Spleen (tissue), 7 donors: Measurements from ENCODE around the gene DHCR7.

ENCODE experiments used
- POLR2AphosphoS5 ChIP-seq, 3 donors: sonication (generic); formaldehyde crosslinking; IDR thresholded peaks; one replicate each; pipeline ENCODE4 v1.5.1; 2017; ENCODE audit warnings: antibody characterized with exemption in 3 of 3
- TF ChIP-seq, protein P1 (sequence below), 11 experiments: fragments of 200-600 bp in 7 of 11; fragments of 450-650 bp in 4 of 11; sonication (generic) in 4 of 11; IDR thresholded peaks in 8 of 11; conservative IDR thresholded peaks in 3 of 11; 1 replicate in 7 of 11; 2 replicates in 4 of 11; pipeline versions ENCODE4 v1.4.0 to v1.8.0; 2016 to 2021; ENCODE audit warnings: antibody characterized with exemption in 11 of 11, inconsistent platforms in 4 of 11, mild to moderate bottlenecking in 1 of 11
- donor health status: DM: no; HTN: no; CAD: no; lungs with moderate emphysema.
- donor health status: DM: no; HTN: no; CAD: no.
- donor health status: DM: no; HTN: no; CAD: no.

- no peak for TF ChIP-seq POLR2AphosphoS5 (IDR thresholded peaks at IDR 0.05)
- TF ChIP-seq, protein P1, sequence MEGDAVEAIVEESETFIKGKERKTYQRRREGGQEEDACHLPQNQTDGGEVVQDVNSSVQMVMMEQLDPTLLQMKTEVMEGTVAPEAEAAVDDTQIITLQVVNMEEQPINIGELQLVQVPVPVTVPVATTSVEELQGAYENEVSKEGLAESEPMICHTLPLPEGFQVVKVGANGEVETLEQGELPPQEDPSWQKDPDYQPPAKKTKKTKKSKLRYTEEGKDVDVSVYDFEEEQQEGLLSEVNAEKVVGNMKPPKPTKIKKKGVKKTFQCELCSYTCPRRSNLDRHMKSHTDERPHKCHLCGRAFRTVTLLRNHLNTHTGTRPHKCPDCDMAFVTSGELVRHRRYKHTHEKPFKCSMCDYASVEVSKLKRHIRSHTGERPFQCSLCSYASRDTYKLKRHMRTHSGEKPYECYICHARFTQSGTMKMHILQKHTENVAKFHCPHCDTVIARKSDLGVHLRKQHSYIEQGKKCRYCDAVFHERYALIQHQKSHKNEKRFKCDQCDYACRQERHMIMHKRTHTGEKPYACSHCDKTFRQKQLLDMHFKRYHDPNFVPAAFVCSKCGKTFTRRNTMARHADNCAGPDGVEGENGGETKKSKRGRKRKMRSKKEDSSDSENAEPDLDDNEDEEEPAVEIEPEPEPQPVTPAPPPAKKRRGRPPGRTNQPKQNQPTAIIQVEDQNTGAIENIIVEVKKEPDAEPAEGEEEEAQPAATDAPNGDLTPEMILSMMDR (IDR thresholded peaks at IDR 0.05 in 8 of 11, conservative IDR thresholded peaks at IDR 0.05 in 3 of 11), result no peak
Measured at GRCh38 chr11:71442123-71442522, 6.1 kb downstream of the DHCR7 start.
